ENCODE results near the gene GBX1.

Gene GBX1

DNA sequence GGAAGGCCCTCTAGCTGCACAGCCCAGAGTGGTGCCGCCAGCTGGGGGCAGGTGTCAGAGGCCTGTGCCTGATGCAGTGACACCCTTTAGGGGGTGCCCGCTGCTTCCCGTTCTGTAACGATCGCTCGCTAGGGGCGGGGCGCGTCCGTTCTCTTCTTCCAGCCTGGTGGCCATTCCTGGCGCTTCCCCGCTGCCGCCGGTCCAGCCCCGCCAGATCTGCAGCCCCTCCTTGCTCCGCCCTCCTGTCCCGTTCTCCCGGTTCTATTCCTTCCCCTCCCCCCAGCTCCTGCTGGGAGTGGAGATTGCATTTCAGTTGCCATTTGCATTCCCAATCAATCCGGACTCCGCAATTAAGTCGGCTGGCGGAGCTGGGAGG, 42.0 kb downstream of the GBX1 start:
- no peak for DNase-seq

DNA sequence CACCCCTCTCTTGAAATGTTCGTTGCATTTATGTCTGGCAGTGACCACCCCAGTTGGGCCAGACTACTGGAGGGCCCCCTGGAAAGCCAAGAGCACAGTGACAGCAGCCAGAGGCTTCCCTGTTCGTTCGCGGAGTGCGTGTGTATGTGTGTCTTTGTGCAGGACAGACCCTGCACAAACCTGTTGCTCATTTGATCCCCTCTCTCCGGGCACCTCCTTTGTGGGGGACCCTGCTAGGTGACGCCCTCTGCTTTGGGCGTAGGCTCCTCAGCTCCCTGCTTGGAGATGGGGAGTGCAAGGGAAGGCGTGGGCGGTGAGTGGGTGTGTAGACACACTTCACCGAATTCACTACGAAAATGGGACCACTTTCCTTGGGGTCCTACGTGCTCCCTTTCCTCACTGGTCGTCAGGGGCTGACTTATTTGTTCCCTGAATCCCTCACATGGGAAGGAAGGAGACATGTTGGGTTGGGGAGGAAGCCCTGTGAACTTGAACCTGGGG, 42.5 kb downstream of the GBX1 start:
- no peak for DNase-seq

DNA sequence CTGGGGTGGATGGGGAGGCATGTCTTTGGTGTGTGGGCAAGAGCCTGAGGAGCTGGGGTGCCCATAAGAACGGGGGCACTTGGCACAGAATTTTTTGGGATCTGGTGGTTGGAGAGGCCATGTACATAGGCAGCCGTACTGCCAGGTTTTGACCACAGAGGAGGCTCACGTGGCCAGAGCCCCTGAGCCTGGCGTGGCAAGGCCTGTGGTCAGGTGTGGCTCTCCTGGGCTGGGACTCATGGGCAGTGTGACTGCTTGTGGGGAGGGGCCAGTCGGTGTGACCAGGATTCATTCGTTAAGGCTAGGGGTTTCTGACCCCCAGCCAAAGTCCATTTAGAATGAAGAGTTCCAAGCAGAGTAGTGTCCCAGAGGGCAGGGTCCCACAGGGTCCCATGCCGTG, 43.0 kb downstream of the GBX1 start:
- no peak for DNase-seq

DNA sequence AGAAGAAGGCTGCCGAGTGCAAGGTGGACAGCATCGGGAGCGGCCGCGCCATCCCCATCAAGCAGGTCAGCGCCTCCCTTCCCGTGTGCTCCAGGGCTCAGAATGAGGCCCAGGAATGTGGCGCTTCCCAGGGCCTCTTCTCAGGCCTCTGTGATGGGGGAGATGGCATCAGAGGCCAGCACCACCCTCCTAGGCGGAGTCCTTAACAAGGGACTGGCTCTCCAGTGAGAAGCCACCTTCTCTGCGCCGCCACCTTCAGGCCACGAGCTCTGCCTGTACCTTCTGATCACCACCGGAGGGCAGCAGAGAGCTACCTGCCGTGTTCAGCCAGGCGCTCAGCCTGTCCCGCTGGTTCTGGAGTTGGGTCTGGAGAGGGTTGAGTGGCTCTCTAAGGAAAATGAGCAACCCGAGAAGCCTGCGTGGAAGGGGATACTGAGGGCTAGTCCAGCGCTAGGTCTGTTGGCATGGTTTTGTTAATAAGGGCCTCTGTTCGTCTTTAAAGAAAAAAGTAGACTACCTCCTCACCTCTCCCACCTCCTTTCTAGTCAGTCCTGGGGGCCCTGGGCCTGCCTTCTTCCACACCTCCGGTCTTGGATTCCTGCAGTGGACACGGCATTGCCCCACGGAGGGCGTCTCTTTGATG, 43.6 kb downstream of the GBX1 start:
- peak; percentile 36 for DNase-seq

DNA sequence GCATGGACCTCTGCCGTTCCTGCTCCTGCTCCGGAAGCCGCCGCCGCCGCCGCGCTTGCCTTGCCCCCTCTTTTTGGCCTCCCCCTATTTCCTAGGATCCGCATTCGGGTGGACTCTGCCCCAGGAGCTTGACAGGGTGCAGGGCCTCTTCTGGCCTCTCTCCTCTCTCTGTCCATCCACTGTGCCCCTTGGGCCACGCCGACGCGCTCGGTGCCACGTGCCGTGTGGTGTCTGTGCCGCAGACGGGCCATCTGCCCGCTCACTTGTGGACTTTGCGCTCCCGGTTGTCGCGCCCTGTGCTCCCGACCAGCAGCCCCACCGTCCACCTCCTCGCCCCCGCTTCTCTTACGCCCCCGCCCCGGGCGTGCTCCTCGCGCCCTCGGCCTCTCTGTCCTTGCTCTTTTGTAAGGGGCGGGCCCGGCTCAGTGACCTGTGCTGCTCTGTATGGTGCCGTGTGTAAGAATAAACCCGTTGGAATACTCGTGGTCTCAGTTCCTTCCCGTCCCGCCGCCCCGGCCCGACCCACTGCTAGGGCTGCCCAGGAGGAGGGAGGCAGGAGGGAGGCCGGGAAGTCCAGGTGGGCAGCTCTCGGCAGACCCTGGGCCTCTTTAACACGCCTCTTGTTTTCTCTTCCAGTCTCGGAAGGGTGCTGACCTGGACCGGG, 44.2 kb downstream of the GBX1 start:
- DNase-seq = no peak

DNA sequence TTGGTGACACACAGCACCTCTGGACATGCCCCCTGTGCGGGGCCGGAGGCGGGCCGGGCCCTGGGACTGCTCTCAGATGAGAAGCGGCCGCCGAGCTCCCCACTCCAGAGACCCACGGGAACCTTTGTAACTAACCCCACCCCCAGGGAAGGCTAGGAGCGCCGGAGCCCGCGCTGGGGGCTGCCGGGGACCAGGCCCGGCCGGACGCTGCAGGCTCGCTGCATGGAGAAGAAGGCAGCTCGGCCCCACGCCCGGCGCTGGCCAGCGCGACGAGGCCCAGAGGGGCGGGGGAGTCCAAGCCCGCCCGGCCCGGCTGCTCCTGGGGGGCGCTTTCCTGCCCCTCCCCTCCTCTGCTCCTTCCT, 44.7 kb downstream of the GBX1 start:
- DNase-seq = no peak

DNA sequence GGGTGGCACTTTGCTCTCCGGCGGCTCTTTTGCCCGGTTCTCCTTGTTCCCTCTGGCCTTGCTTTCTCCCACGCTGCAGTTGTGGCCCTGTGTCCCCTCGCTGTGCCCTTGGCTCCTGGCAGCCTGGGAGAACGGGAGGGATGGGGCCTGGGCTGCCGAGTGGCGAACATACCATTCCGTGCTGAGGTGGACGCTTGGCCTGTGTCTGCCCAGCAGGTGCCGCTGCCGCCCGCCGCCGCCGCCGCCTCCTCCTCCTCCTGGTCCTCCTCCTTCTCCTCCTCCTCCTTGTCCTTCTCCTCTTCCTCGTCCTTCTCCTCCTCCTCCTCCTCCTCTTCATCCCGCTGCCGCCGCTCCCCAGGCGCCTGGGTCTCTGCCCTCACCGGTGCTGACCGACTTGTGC, 45.2 kb downstream of the GBX1 start:
- DNase-seq = no peak

DNA sequence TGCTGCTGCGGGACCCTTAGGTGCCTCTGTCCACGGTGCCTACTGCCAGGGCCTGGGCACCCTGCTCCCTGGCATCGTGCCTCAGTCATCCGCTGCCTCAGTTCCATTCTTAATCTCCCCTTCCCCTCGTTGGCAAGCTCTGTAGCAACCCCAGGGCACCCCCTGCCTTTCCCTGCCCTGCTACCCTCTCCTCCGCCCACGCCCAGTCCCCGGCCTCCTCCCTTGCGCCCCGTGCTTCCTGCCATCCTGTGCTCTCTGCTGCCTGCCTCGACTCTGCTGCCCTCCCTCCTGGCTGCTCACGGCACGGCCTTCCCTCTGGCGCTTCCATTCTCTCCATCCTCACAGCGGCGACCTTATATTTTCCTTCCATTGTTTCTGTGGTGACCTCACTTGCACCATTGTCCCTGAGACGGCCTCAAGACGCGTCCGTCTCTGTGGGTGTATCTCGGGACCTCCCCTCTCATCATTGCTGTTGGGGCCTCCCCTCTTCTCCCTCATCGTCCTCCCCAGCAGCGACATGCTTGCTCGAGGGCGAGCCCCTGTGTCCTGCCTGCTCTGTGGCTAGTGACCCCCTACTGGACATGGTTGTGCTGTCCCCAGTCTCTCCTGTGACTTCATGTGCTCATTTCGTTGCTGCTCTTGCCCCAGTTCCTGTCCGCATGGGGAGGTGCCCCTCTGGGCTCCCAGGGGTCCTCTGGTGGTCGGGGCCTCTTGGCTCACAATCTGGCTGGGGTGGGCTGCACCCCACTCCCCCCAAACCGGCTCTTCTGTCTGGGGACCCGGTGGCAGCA, 45.9 kb downstream of the GBX1 start:
- no peak for DNase-seq

DNA sequence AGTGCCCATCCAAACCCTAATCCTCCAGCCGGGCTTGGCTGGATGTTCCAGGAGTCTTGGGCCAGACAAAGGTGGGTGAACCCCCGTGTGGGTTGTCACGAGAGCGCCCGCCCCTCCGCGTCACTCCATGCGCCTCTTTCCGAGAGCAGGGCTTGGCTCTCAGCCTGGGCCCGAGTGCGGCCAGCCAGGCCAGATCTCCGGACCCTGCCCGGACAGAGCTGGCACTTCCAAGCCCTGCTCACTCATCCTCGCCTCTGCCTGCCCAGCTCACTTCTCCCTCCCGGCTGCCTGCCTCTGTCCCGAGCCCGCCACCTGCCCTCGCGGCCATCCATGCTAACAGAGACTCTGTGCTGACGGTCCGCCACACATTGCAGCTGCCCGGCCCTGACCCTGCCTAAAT, 46.6 kb downstream of the GBX1 start:
- DNase-seq = no peak

DNA sequence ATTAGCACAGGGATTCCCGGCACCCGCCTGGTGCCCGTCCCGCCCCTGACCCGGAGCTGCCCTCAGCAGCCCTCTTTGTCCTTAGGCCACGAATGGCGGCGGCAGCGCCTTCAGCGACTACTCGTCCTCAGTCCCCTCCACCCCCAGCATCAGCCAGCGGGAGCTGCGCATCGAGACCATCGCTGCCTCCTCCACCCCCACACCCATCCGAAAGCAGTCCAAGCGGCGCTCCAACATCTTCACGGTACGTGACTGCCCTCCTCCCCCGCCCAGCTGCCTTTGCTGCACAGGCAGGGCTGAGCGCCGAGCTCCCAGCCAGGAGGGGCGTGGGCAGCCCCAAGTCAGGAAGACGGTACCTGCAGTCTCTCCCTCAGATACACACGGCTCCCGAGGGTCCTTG, 47.6 kb downstream of the GBX1 start:
- no peak for DNase-seq

DNA sequence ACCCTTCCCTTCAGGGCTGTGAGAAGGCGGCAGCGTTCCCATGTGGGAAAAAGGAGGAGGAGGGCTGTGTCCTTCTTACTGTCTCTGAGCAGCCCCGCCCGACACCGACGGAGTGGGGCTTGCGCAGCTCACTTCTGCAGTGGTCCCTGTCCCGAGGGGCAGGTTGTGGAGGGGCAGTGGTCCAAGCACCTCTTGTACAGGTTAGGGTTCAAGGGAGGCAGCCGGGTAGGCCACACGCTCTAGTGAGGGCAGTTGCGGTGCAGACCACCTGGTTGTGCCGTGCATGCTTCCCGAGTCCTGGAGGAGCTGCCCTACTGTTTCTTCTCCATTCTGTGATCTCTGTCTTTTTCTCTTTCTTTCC, 48.5 kb downstream of the GBX1 start:
- no peak for DNase-seq

DNA sequence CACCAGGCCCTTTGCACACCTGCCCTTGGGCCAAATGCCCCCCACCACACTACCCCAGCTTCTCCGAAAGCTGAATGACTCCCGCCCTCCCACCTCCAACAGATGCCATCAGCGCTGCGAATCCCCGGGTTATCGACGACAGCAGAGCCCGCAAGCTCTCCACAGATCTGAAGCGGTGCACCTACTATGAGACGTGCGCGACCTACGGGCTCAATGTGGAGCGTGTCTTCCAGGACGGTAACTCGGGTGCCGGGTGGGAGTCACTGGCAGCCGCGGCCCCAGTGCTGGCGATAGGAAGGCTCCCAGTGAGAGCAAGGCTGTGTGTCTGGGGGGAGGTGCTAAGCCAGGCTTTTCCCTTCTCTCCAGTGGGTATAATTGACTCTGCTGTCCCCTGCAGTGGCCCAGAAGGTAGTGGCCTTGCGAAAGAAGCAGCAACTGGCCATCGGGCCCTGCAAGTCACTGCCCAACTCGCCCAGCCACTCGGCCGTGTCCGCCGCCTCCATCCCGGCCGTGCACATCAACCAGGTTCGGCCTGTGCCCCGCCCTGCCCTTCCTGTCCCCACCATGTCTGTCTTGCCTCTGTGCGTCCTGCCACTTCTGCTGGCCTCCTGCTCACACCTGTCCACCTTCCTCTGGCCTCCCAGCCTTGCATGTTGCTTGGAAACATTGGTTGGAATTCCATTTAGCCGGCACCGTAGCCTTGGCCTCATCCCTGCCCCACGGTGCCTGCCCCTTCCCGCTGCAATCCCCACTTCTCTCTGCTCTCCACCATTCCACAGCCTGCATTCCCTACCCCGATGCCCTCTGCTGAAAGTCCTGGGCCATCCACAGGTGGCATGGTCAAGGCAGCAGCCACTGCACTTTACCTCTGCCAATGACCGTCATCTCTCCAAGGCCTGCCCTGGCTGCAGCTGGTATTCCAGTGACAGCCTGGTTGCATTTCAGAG, 49.1 kb downstream of the GBX1 start:
- DNase-seq = no peak

DNA sequence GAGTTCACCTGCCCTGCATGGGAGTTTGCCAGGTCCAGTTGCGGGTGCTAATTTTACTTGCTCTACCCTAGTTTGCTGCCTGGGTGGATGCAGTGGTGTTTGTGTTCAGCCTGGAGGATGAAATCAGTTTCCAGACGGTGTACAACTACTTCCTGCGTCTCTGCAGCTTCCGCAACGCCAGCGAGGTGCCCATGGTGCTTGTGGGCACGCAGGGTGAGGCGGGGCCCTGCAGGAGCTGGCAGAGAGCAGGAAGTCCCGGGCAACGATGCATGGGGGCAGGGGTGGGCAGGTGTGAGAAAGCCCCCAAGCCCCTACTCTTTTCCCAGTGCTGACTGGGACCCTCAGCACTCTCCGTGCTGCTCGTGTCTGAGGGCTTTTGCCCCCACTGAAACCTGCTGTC, 49.9 kb downstream of the GBX1 start:
- no peak for DNase-seq

DNA sequence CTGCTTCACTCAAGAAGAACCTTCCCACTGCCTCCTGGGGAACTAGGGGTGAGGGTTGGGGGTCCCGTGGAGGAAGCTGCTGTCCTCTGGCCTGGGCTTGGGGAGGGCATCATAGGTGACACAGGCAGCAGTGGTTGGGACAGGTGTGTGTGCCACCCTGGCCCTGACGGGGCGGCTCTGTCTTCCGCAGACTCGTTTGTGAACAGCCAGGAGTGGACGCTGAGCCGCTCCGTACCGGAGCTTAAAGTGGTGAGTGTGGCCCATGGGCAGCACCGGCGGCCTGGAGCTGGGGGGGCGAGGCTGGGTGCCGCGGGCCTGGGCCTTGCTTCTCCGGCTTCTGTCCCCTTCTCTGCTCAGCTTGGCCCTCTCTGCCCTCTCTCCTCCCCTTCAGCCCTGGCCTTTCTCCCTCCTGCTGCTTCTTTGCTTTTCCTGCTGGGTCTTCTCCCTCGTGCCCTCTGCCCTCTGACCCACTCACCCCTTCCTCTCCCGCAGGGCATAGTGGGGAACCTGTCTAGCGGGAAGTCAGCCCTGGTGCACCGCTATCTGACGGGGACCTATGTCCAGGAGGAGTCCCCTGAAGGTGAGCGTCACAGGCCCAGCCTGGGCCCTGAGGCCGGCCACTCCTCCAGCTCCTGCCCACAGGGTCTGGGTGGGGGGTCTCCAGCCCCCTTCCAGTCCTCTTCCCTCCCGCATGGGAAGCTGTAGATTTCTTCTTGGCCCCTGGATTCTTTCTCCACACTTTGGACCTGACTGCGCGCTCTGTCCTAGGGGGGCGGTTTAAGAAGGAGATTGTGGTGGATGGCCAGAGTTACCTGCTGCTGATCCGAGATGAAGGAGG, 50.7 kb downstream of the GBX1 start:
- DNase-seq = no peak

DNA sequence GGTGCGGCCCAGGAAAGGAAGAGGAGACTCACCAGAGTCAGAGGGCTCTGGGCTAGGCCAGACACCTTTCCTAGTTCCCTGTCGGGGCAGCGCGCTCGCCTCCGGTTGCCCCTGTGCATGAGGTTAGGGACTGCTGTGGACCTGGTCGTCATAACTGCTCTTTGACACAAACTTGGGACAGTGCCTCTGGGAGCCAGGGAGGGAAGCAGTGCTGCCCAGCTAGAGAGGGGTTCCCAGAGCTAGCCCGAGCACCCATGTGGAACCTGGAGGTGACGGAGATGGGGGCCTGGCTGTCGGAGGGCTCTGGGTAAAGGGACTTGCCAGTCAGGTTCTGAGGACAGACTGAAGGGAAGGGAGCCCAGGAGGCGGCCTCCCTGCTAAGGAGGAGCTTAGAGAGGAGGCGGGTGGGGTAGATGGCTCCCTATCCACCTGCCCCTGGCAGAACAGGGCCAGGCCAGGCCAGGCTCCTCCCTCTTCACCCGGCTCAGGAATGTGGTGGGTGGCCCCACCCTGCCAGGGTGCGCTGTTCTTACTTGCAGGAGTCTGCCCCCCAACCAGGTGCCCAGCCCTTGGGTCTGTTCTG, 51.6 kb downstream of the GBX1 start:
- DNase-seq = no peak

DNA sequence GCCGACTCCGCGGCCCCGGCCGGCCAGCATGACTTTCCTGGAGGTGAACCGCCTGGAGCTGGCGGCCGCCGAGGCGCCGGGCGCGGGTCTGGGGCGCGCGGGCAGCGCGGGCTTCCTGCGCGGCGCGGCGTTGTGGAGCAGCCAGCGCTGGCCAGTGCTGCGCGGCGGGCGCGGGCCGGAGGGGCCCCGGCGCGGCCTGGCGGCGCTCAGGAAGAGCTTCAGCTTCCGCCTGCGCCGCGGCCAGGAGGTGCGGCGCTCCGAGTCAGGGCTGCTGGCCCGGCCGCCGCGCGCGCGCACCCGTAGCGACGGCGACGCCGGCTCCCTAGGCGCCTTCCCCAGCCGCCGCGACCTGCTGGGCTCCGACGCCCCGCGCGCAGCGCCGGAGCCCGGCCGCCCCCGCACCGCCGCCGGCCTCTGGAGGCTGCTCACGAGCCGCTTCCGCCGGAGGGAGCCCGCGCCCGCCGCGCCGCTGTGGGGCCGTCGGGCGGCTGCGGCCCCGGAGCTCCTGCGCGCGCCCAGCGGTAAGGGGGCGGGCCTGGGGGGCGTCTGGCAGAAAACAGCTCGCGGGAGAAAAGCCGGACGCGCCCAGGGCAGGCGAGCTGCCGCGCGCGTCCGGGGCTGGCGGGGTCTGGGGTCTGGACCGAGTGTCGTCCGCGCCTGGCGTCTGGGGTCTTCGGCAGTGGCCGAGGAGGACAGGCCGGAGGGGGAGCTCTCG, 52.2 kb downstream of the GBX1 start:
- no peak for DNase-seq

DNA sequence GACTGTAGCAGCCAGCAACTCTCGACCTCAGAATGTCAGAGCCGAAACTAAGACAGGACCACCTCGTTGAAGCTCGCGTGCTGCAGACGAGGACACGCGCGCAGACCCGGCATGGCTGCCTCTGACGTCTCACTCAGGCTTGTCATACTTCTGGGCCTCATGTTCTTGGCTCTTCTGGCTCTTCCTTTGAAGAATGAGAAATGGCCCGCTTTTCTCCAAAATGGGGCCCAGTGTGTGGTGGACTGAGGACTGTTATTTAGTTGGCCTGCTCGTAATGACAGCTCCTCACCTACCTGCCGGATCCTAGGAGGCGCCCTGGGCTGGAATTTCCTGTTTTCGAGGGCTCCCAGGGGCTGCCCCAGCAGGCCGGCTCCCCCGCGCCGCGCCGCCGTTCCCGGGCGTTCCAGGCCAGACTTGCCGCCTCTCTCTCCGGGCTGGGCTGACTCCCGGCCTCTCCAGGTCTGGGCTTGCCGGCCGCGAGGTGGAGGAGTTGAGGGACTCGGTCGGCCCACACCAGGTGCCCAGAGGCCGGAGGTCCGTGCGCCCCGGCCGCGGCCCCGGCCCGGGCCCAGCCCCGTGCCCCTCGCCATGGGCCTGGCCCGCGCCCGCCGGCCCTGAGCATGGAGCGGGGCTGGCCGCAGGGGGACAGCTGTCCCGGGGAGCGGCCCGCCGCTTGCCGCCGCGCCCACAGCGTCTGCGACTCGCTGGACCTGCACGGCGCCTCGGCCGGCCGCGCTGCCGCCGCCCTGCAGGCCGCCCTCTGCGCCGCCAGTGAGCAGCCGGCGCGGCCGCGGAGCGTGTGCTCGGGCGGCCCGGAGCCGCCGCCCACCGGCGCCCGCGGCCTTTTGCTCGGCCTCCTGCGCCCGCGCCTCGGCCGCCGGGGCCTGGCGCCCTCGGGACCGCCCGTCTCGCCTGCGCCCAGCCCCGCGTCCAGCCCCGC, 53.1 kb downstream of the GBX1 start:
- no peak for DNase-seq

DNA sequence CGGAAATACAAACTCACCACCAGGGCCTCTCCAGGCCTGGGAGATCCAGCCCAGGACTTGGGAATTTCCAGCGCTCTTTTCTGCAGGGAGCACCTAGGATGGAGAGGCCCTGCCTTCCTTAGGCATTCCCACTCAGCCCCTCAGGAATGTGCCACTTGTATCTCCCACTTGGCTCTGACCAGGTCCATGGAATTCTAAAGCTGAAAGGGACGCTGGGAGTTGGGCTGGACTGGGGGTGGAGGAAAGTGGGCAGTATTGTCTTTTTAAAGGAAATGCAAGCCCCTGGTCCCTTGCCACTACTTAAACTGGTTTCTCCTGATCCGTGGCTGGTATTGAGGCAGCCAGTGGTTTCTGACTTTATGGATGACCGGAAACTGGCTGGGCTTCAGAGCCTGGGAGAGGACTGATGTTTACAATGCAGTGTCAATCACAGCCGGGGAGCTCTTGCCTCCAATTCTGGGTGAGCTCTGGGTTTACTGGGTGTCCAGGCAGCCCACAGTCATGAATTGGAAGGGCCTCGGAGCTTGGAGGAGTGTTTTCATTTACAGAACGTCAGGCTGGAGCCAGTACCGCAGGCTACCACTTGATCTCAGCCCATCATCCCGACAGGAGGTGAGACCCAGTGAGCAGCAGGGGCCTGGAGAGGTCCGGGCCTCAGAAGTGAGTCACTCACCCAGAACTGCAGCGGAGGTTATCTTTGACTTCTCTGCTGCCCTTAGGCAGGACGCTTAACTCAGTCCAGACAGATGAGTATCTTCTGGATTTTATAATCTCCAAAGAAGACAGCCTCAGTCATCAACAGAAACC, 53.9 kb downstream of the GBX1 start:
- DNase-seq = no peak

Measured in NCI-H510A (cell line).